SK-N-SH treated with all-trans-retinoic acid at 6 μM for 48 hours (cell line): ENCODE results near the gene PDRG1.

Experiments used
- BACH2 ChIP-seq: fragments of 250-450 bp; sonication (Bioruptor Pico); IDR thresholded peaks from 2 replicates; pipeline ENCODE4 v1.9.0; 2021; ENCODE audit warnings: mild to moderate bottlenecking, borderline replicate concordance
- OSR1 ChIP-seq: fragments of 250-450 bp; sonication (Bioruptor Pico); IDR thresholded peaks from 2 replicates; pipeline ENCODE4 v1.8.0; 2022; ENCODE audit warnings: moderate library complexity, mild to moderate bottlenecking, inconsistent platforms
- ZFP30 ChIP-seq: fragments of 450-650 bp; formaldehyde crosslinking; IDR thresholded peaks from 2 replicates; pipeline ENCODE4 v1.5.0; 2022; ENCODE audit warnings: mild to moderate bottlenecking, moderate library complexity
- TF ChIP-seq, protein P1 (sequence below): fragments of 250-450 bp; sonication (Bioruptor Pico); IDR thresholded peaks from 2 replicates; pipeline ENCODE4 v1.8.0; 2021; ENCODE audit warnings: low read depth, mild to moderate bottlenecking, moderate library complexity, borderline replicate concordance

- no peak for TF ChIP-seq ZFP30 (CRISPR knock-in tag)
- TF ChIP-seq, protein P1, sequence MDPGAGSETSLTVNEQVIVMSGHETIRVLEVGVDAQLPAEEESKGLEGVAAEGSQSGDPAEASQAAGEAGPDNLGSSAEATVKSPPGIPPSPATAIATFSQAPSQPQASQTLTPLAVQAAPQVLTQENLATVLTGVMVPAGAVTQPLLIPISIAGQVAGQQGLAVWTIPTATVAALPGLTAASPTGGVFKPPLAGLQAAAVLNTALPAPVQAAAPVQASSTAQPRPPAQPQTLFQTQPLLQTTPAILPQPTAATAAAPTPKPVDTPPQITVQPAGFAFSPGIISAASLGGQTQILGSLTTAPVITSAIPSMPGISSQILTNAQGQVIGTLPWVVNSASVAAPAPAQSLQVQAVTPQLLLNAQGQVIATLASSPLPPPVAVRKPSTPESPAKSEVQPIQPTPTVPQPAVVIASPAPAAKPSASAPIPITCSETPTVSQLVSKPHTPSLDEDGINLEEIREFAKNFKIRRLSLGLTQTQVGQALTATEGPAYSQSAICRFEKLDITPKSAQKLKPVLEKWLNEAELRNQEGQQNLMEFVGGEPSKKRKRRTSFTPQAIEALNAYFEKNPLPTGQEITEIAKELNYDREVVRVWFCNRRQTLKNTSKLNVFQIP: no peak
- TF ChIP-seq OSR1 (CRISPR knock-in tag): no peak
- no peak for TF ChIP-seq BACH2 (CRISPR knock-in tag)
Observed at GRCh38 chr20:31951203-31951529, 680 bp downstream of the PDRG1 start.
